Mammary microvascular endothelial cell (primary cell): ENCODE measurements around the gene SATB2. TPM values are rescaled to one million over a fixed set of nuclear protein-coding genes. Genes with fewer than 3 reads are reported as not detected.

ENCODE experiments used
- total RNA-seq: library from RNA; depleted of rRNA; stranded (reverse); fragments of >200 nt; gene quantifications from 2 replicates; pipeline ENCODE4 v1.2.3, GENCODE V29; 2015

The SATB2 gene
- 0.60 and 4.5 TPM in 2 replicates for total RNA-seq

GRCh38 chr2:199457147-199458008 lies at the start of gene SATB2:
Gene SATB2, minus strand, starts transcription at chr2:199457939. Its CDS starts 1,902 bp downstream, at chr2:199456037.

